CD4-positive, alpha-beta T cell (primary cell): ENCODE results near the gene HYI. TPM values are rescaled to one million over a fixed set of nuclear protein-coding genes. Genes with fewer than 3 reads are reported as not detected.

Source experiments
- ATAC-seq: fragments of 200-7000 bp; cut with Tn5 transposase; one replicate; pipeline ENCODE4 v1.10.0; 2022; ENCODE audit warnings: mild to moderate bottlenecking; ENCODE audit not compliant: poor library complexity
- CTCF ChIA-PET: fragments of 350-600 bp; sonication (Branson Sonifier 250); formaldehyde crosslinking; loops from one replicate; lab custom pipeline; 2021; ENCODE audit warnings: antibody characterized with exemption, inconsistent platforms; lab: Charles Lee
- POLR2A ChIA-PET: fragments of 350-600 bp; sonication (Branson Sonifier 250); formaldehyde crosslinking; loops from one replicate; lab custom pipeline; 2021; ENCODE audit warnings: antibody characterized with exemption, inconsistent platforms; lab: Charles Lee
- DNase-seq, 14 experiments: peaks; one replicate each; pipeline ENCODE4 v3.0.0-alpha.2; 2013 to 2020; ENCODE audit warnings: mixed read lengths in 2 of 14
- H3K27ac ChIP-seq, 2 donors: one replicate each; pipeline versions ENCODE4 v1.5.1 to v1.7.0; 2013; ENCODE audit warnings: low read length in 2 of 2, low read depth in 1 of 2, mild to moderate bottlenecking in 1 of 2
- H3K27me3 ChIP-seq, 2 experiments: 1 replicate in 1 of 2; 2 replicates in 1 of 2; pipeline versions ENCODE4 v1.6.1 to v1.7.0; 2013; ENCODE audit warnings: low read length in 2 of 2, control low read depth in 1 of 2, mild to moderate bottlenecking in 1 of 2, moderate library complexity in 1 of 2; ENCODE audit not compliant: insufficient read depth in 2 of 2, control insufficient read depth in 1 of 2
- H3K36me3 ChIP-seq: one replicate; pipeline ENCODE4 v1.6.1; 2013; ENCODE audit warnings: low read length, control low read depth; ENCODE audit not compliant: insufficient read depth
- H3K4me1 ChIP-seq: one replicate; pipeline ENCODE4 v1.6.1; 2013; ENCODE audit warnings: low read length, control low read depth; ENCODE audit not compliant: insufficient read depth
- H3K4me3 ChIP-seq: one replicate; pipeline ENCODE4 v1.5.1; 2013; ENCODE audit warnings: mild to moderate bottlenecking, low read length, moderate library complexity
- H3K9me3 ChIP-seq, 2 experiments: 1 replicate in 1 of 2; 2 replicates in 1 of 2; pipeline versions ENCODE4 v1.6.1 to v1.7.0; 2013; ENCODE audit warnings: low read length in 2 of 2, mild to moderate bottlenecking in 2 of 2, control low read depth in 1 of 2, moderate library complexity in 1 of 2; ENCODE audit not compliant: control insufficient read depth in 1 of 2, insufficient read depth in 1 of 2
- H3K27ac Mint-ChIP-seq: one replicate; pipeline ENCODE4 v1.8.0; 2020; ENCODE audit warnings: mixed read lengths
- H3K27me3 Mint-ChIP-seq: one replicate; pipeline ENCODE4 v1.8.0; 2021; ENCODE audit warnings: mixed read lengths
- H3K36me3 Mint-ChIP-seq: one replicate; pipeline ENCODE4 v1.8.0; 2021; ENCODE audit warnings: low read depth, mixed read lengths
- H3K4me1 Mint-ChIP-seq: one replicate; pipeline ENCODE4 v1.8.0; 2021; ENCODE audit warnings: low read depth, mixed read lengths
- H3K4me3 Mint-ChIP-seq: one replicate; pipeline ENCODE4 v1.8.0; 2020; ENCODE audit warnings: mild to moderate bottlenecking, mixed read lengths
- H3K9me3 Mint-ChIP-seq: one replicate; pipeline ENCODE4 v1.8.0; 2020; ENCODE audit warnings: mixed read lengths
- CTCF ChIP-seq: fragments of 200-600 bp; IDR thresholded peaks from one replicate; pipeline ENCODE4 v1.8.0; 2022; ENCODE audit warnings: antibody characterized with exemption, mild to moderate bottlenecking
- intact Hi-C, 2 experiments: fragments of 100-400 bp; cut with DNase I in 1 of 2; cut with micrococcal nuclease in 1 of 2; formaldehyde crosslinking; loops; one replicate each; pipeline versions ENCODE4 v1.15.1 to v1.9.0; 2023 to 2025; cut with DNase I, micrococcal nuclease
- total RNA-seq, 174 experiments: library from RNA in 2 of 174; stranded (reverse) in 2 of 174; gene quantifications; one replicate each; pipeline ENCODE4 v1.2.3 and lab custom pipeline; 2021 to 2026

HYI gene
- total RNA-seq, 2 experiments from 2014 or later: 26.1 to 31.6 TPM

- H3K4me3 Mint-ChIP-seq: no peak overlapping the region
- intact Hi-C loops: no loop called here
- H3K4me1 Mint-ChIP-seq: no peaks in the 10 kb centered on the region
- peaks cover 86% of the 10 kb centered on the region for H3K36me3 ChIP-seq
- H3K27me3 ChIP-seq: no peaks in the 10 kb centered on the region
- DNase-seq: no peak
- ChIA-PET POLR2A (no interaction called here), CTCF (no interaction called here)
- no peak for ATAC-seq
- H3K27ac ChIP-seq: no peak overlapping the region
- no peak overlapping the region for H3K4me3 ChIP-seq
- TF ChIP-seq CTCF: no peak
- peaks cover 97% of the 10 kb centered on the region for H3K36me3 Mint-ChIP-seq
- H3K9me3 ChIP-seq: no peaks in the 10 kb centered on the region
- H3K4me1 ChIP-seq: no peaks in the 10 kb centered on the region
- no peak overlapping the region for H3K27ac Mint-ChIP-seq
- no peaks in the 10 kb centered on the region for H3K27me3 Mint-ChIP-seq
- H3K9me3 Mint-ChIP-seq: no peaks in the 10 kb centered on the region
Measured at GRCh38 chr1:43430831-43431230, 22.9 kb downstream of the HYI start.

DNA sequence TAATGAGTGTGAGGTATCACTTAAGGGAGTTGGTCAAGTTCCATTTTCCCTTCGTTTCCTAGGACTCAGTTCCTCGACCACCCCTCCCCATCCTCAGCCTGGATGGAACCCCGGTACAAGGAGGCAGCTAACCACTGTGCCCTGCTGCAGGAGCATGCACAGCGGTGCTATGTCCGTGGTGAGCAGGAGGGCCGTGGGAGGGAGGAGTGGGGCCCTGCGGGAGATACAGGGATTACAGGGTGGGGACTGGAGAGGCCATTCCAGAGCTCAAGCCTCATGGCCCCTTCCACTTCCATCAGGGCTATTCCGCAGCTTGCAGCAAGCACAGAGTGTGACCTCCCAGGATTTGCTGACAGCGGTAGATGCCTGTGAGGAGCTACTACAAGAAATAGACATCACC is 25.8 kb downstream of the HYI start:
- intact Hi-C loops: no loop called here
- H3K27me3 ChIP-seq: no peaks in the 10 kb centered on the region
- no peaks in the 10 kb centered on the region for H3K4me1 Mint-ChIP-seq
- H3K36me3 Mint-ChIP-seq: peaks cover 75% of the 10 kb centered on the region
- no peak overlapping the region for H3K27ac ChIP-seq
- no peak overlapping the region for H3K4me3 Mint-ChIP-seq
- DNase-seq (no peak), ATAC-seq (no peak)
- peaks cover 94% of the 10 kb centered on the region for H3K36me3 ChIP-seq
- no peaks in the 10 kb centered on the region for H3K27me3 Mint-ChIP-seq
- no peak overlapping the region for H3K27ac Mint-ChIP-seq
- ChIA-PET POLR2A (interaction anchor here (2.0 kb wide), 1 partner anchor 26 kb away, joined by 5 read pairs; the partner anchor contains the start of gene HYI), CTCF (no interaction called here)
- H3K4me3 ChIP-seq: no peak overlapping the region
- TF ChIP-seq CTCF: no peak
- no peaks in the 10 kb centered on the region for H3K9me3 Mint-ChIP-seq
- no peaks in the 10 kb centered on the region for H3K9me3 ChIP-seq
- H3K4me1 ChIP-seq: no peaks in the 10 kb centered on the region

DNA sequence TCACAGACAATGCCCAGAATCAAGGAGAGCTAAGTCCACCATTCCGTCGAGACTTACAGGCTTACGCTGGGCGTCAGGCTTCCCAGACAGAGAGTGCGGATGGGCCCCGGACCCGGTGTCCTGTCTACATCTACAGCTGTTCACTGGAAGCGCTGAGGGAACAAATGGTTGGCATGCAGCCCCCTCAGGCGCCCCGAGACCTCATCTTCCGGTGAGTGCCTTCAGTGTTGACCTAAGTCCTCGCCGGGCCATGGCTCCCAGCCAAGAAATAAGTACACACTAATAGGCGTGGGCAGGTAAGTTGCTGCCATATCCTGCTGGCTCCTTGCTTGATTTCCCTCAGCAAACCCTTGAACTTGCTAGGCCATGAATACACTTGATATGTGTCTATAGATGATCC is 26.2 kb downstream of the HYI start:
- no peaks in the 10 kb centered on the region for H3K9me3 ChIP-seq
- no peak for TF ChIP-seq CTCF
- H3K4me3 Mint-ChIP-seq: no peak overlapping the region
- H3K4me1 ChIP-seq: no peaks in the 10 kb centered on the region
- H3K27ac ChIP-seq: no peak overlapping the region
- CTCF ChIA-PET: no interaction called here
- no peak for DNase-seq
- POLR2A ChIA-PET: interaction anchor here (2.0 kb wide), 1 partner anchor 26 kb away, joined by 5 read pairs; the partner anchor contains the start of gene HYI
- H3K27me3 ChIP-seq: no peaks in the 10 kb centered on the region
- no peaks in the 10 kb centered on the region for H3K9me3 Mint-ChIP-seq
- no peaks in the 10 kb centered on the region for H3K4me1 Mint-ChIP-seq
- H3K36me3 ChIP-seq: peaks cover 93% of the 10 kb centered on the region
- H3K27ac Mint-ChIP-seq: no peak overlapping the region
- no peaks in the 10 kb centered on the region for H3K27me3 Mint-ChIP-seq
- ATAC-seq: no peak
- intact Hi-C loops: no loop called here
- no peak overlapping the region for H3K4me3 ChIP-seq
- peaks cover 71% of the 10 kb centered on the region for H3K36me3 Mint-ChIP-seq
